SK-N-MC (cell line): ENCODE measurements around the gene MORN4.

Experiments used
- DNase-seq: peaks from one replicate; pipeline ENCODE4 v3.0.0-alpha.2; 2011; ENCODE audit warnings: low read depth, low spot score
- H3K27ac ChIP-seq: fragments of 200-600 bp; sonication (generic); 2 replicates; pipeline ENCODE4 v1.5.1; 2016; ENCODE audit warnings: mixed run types
- H3K36me3 ChIP-seq: fragments of 200-600 bp; sonication (generic); 2 replicates; pipeline ENCODE4 v1.6.1; 2017; ENCODE audit warnings: antibody characterized with exemption, low read length, mixed read lengths; ENCODE audit not compliant: insufficient read depth
- H3K4me3 ChIP-seq: fragments of 200-600 bp; sonication (generic); 2 replicates; pipeline ENCODE4 v1.5.1; 2016
- H3K9ac ChIP-seq: fragments of 200-600 bp; sonication (generic); 2 replicates; pipeline ENCODE4 v1.8.0; 2017; ENCODE audit warnings: mixed run types, mixed read lengths; ENCODE audit not compliant: insufficient read length
- H3K9me3 ChIP-seq: fragments of 200-600 bp; sonication (generic); 2 replicates; pipeline ENCODE4 v1.6.1; 2017; ENCODE audit warnings: low read depth, mild to moderate bottlenecking, antibody characterized with exemption, low read length, moderate library complexity, mixed read lengths
- EZH2 ChIP-seq: fragments of 200-600 bp; sonication (generic); IDR thresholded peaks from one replicate; pipeline ENCODE4 v1.6.1; 2017; ENCODE audit warnings: antibody characterized with exemption
- FOXP2 ChIP-seq: optimal IDR thresholded peaks from 2 replicates; pipeline ENCODE3; 2011; ENCODE audit warnings: mild to moderate bottlenecking, moderate library complexity; ENCODE audit not compliant: insufficient read depth; ENCODE audit errors: extremely low read length, control extremely low read depth
- POLR2AphosphoS5 ChIP-seq: IDR thresholded peaks from 2 replicates; pipeline ENCODE4 v1.6.1; 2012; ENCODE audit warnings: mild to moderate bottlenecking, low read depth, low read length, borderline replicate concordance

The MORN4 gene

GRCh38 chr10:97566336-97566996 is 66.8 kb downstream of the MORN4 start:
- Histone ChIP-seq H3K4me3 (no peak overlapping the region), H3K9ac (no peak overlapping the region), H3K36me3 (no peaks in the 10 kb centered on the region), H3K27ac (no peak overlapping the region), H3K9me3 (no peaks in the 10 kb centered on the region)
- DNase-seq, result no peak
- no peak for TF ChIP-seq POLR2AphosphoS5
- TF ChIP-seq EZH2, result no peak

- Histone ChIP-seq H3K9me3 (no peaks in the 10 kb centered on the region), H3K27ac (no peak overlapping the region), H3K4me3 (no peak overlapping the region), H3K36me3 (no peaks in the 10 kb centered on the region), H3K9ac (no peak overlapping the region)
- no peak for TF ChIP-seq EZH2
- TF ChIP-seq FOXP2, result no peak
- no peak for TF ChIP-seq POLR2AphosphoS5
- DNase-seq, result no peak
These were observed 68.5 kb downstream of the MORN4 start for GRCh38 chr10:97564776-97565175.
